Psoas muscle (tissue), 8 donors: ENCODE results near the gene FNDC3B. TPM values are rescaled to one million over a fixed set of nuclear protein-coding genes. Genes with fewer than 3 reads are reported as not detected.

Experiments
- ATAC-seq, 4 donors: fragments of 200-7000 bp; cut with Tn5 transposase; one replicate each; pipeline ENCODE4 v1.9.1; 2020; ENCODE audit warnings: moderate library complexity in 3 of 4, mild to moderate bottlenecking in 2 of 4
- DNase-seq, 2 donors: peaks; one replicate each; pipeline ENCODE4 v3.0.0-alpha.2; 2020
- H3K27ac ChIP-seq: fragments of 200-600 bp; one replicate; pipeline ENCODE4 v1.8.0; 2022
- H3K27me3 ChIP-seq, 3 donors: fragments of 200-600 bp in 1 of 3; one replicate each; pipeline versions ENCODE4 v1.6.1 to v1.8.0; 2013 to 2022; ENCODE audit warnings: low read length in 2 of 3, mild to moderate bottlenecking in 2 of 3, moderate library complexity in 1 of 3; ENCODE audit not compliant: insufficient read depth in 3 of 3
- H3K36me3 ChIP-seq, 2 donors: fragments of 200-600 bp in 1 of 2; one replicate each; pipeline versions ENCODE4 v1.6.1 to v1.8.0; 2013 to 2022; ENCODE audit warnings: low read depth in 1 of 2, mild to moderate bottlenecking in 1 of 2, moderate library complexity in 1 of 2; ENCODE audit not compliant: insufficient read depth in 1 of 2
- H3K4me1 ChIP-seq: fragments of 200-600 bp; one replicate; pipeline ENCODE4 v1.8.0; 2022
- H3K4me3 ChIP-seq: fragments of 200-600 bp; one replicate; pipeline ENCODE4 v1.8.0; 2022; ENCODE audit warnings: mild to moderate bottlenecking
- H3K9me3 ChIP-seq: fragments of 200-600 bp; one replicate; pipeline ENCODE4 v1.8.0; 2022
- CTCF ChIP-seq: fragments of 200-600 bp; IDR thresholded peaks from one replicate; pipeline ENCODE4 v1.8.0; 2022; ENCODE audit warnings: antibody characterized with exemption
- WGBS, 3 donors: extraction: QIAGEN DNeasy Blood & Tissue Kit; methylation state at CpG; one replicate each; pipeline versions ENCODE4 v1.1.6 to v1.1.7; 2013; 5-methylcytosine and 5-hydroxymethylcytosine counted together
- intact Hi-C, 2 donors: fragments of 100-400 bp; cut with DNase I; formaldehyde crosslinking; loops; one replicate each; pipeline versions ENCODE4 v1.11.0 to v1.14.2; 2022
- polyA plus RNA-seq, 3 donors: library from polyadenylated mRNA; stranded (reverse); fragments of 200-250 nt; gene quantifications; one replicate each; pipeline ENCODE4 v1.2.3, GENCODE V29; 2013
- total RNA-seq, 4 donors: library from RNA; stranded (reverse); fragmentation: NEBNext Ultra II Directional in 2 of 4; extraction: Animal tissue kit (Norgen Biotek cat#: 25700) in 2 of 4; gene quantifications; one replicate each; pipeline versions ENCODE4 v1.2.1 to v1.2.4, GENCODE V29; 2021 to 2023
- donor health status: healthy with polysubstance abuse.
- donor health status: DM: no; HTN: no; CAD: no; lungs with moderate emphysema.
- donor health status: Bipolar disorder and iron deficiency.
- donor health status: healthy.
- donor health status: DM: yes; HTN: yes; CAD: no.
- donor health status: DM: no; HTN: no; CAD: no.
- donor health status: DM: no; HTN: no; CAD: no.
- donor health status: DM: yes; HTN: yes; CAD: no.

The FNDC3B gene
- total and polyA plus RNA-seq, 7 donors: 12.4 to 133 (median 50.8) TPM

GRCh38 chr3:172158741-172159140 lies 119.4 kb downstream of the FNDC3B start:
- no peak for TF ChIP-seq CTCF
- no peak for ATAC-seq
- intact Hi-C loops: loop anchor here in 1 of 2 donors (5.0 kb wide), 1 partner anchor 44 kb away; no protein-coding TSS in a partner anchor
- WGBS, 3 donors: 93 to 100% (median 98%) methylated on average over 4 of the region's 4 CpGs
- no peaks in the 10 kb centered on the region for H3K9me3 ChIP-seq
- H3K27me3 ChIP-seq: no peaks in the 10 kb centered on the region
- no peak overlapping the region for H3K27ac ChIP-seq
- DNase-seq: no peak
- no peaks in the 10 kb centered on the region for H3K36me3 ChIP-seq
- H3K4me1 ChIP-seq: peaks cover 65% of the 10 kb centered on the region
- no peak overlapping the region for H3K4me3 ChIP-seq

GRCh38 chr3:172159376-172159775 lies 120.0 kb downstream of the FNDC3B start:
- H3K9me3 ChIP-seq: no peaks in the 10 kb centered on the region
- no peaks in the 10 kb centered on the region for H3K27me3 ChIP-seq
- ATAC-seq (no peak), DNase-seq (no peak)
- 84 to 91% (median 86%) methylated on average over 1 of the region's 1 CpG for WGBS, 3 donors
- intact Hi-C loops: loop anchor here in 1 of 2 donors (5.0 kb wide), 1 partner anchor 43 kb away; no protein-coding TSS in a partner anchor
- H3K27ac ChIP-seq: no peak overlapping the region
- no peak overlapping the region for H3K4me3 ChIP-seq
- no peak for TF ChIP-seq CTCF
- peaks cover 59% of the 10 kb centered on the region for H3K4me1 ChIP-seq
- no peaks in the 10 kb centered on the region for H3K36me3 ChIP-seq

GRCh38 chr3:172159962-172160538 lies 120.7 kb downstream of the FNDC3B start:
- H3K27me3 ChIP-seq: no peaks in the 10 kb centered on the region
- intact Hi-C loops: loop anchor here in 1 of 2 donors (5.0 kb wide), 1 partner anchor 42 kb away; no protein-coding TSS in a partner anchor
- ATAC-seq: peak in 3 of 4 donors; percentile 38 to 81 (median 76)
- no peaks in the 10 kb centered on the region for H3K36me3 ChIP-seq
- WGBS, 3 donors: 53 to 58% (median 55%) methylated on average over 4 of the region's 4 CpGs
- H3K27ac ChIP-seq: peak overlapping the region; percentile 54
- peaks cover 52% of the 10 kb centered on the region for H3K4me1 ChIP-seq
- DNase-seq: peak in 1 of 2 donors; percentile 55
- no peak for TF ChIP-seq CTCF
- H3K9me3 ChIP-seq: no peaks in the 10 kb centered on the region
- H3K4me3 ChIP-seq: no peak overlapping the region

GRCh38 chr3:172161133-172161789 lies 121.9 kb downstream of the FNDC3B start:
- ATAC-seq (no peak), DNase-seq (no peak)
- Histone ChIP-seq H3K4me1 (peaks cover 40% of the 10 kb centered on the region), H3K36me3 (no peaks in the 10 kb centered on the region), H3K4me3 (no peak overlapping the region), H3K27me3 (no peaks in the 10 kb centered on the region), H3K9me3 (no peaks in the 10 kb centered on the region), H3K27ac (no peak overlapping the region)
- intact Hi-C loops: no loop called here
- no peak for TF ChIP-seq CTCF
- 85 to 92% (median 87%) methylated on average over 4 of the region's 4 CpGs for WGBS, 3 donors
